BLaER1 treated with 17β-estradiol and CSF1 and Interleukin-3, amounts not matched to agents 10 nM and 100 nM (cell line): ENCODE measurements around the gene PLCZ1.

Experiments
- H3K27ac ChIP-seq, 11 experiments: shearing (Covaris generic); formaldehyde crosslinking; 2 replicates each; pipeline ENCODE4 v1.8.1; 2022
- H3K27me3 ChIP-seq, 11 experiments: shearing (Covaris generic); formaldehyde crosslinking; 2 replicates each; pipeline ENCODE4 v1.8.1; 2022
- H3K36me3 ChIP-seq, 11 experiments: shearing (Covaris generic); formaldehyde crosslinking; 2 replicates each; pipeline ENCODE4 v1.8.1; 2022
- H3K4me1 ChIP-seq, 10 experiments: shearing (Covaris generic); formaldehyde crosslinking; 2 replicates each; pipeline ENCODE4 v1.8.1; 2022
- H3K4me2 ChIP-seq, 11 experiments: shearing (Covaris generic); formaldehyde crosslinking; 2 replicates each; pipeline ENCODE4 v1.8.1; 2022
- H3K4me3 ChIP-seq, 10 experiments: shearing (Covaris generic); formaldehyde crosslinking; 2 replicates each; pipeline ENCODE4 v1.8.1; 2022
- H3K9ac ChIP-seq, 11 experiments: shearing (Covaris generic); formaldehyde crosslinking; 2 replicates each; pipeline ENCODE4 v1.8.1; 2022
- H3K9me3 ChIP-seq, 11 experiments: shearing (Covaris generic); formaldehyde crosslinking; replicated peaks in 1 of 11; 2 replicates each; pipeline ENCODE4 v1.8.1; 2022
- H4K20me1 ChIP-seq, 11 experiments: shearing (Covaris generic); formaldehyde crosslinking; 2 replicates each; pipeline ENCODE4 v1.8.1; 2022
- Cebpa-rat ChIP-seq, 11 experiments: shearing (Covaris generic); IDR thresholded peaks; 2 replicates each; pipeline ENCODE4 v1.8.1; 2022

PLCZ1 gene

DNA sequence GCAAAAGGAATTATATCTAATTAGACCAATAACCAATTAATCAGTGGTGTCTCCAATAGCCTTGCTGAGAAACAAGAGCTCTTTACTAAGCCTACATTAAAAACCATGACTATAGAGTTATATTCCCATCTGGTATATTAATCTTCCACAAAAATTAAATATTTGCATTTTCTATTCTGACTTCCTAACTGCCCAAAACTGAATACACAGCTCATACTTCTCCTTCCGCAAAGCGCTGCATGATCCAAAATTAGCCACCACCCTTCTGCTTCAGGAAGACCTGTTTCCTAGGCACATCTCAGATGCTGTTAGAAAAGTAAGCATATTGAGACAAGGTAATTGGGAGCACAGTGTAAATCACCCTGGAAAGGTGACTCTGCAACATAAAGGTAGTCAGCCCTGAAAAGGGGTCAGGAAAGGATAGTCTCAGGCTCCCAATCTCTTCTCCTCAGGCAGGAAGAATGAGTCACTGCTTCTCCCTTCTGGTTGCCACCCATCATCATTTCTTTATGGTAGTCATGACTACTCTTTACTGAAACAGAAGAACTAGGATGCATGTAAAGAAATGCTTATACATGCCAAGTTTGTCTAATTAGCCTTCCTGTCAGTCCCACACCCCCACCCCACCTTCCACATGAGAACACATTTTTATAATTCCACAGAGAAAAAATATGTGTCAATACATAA, 54.3 kb downstream of the PLCZ1 start:
- Histone ChIP-seq H3K27ac (no peak overlapping the region; a peak in 1 of 22 replicates), H3K4me2 (peak overlapping the region in 2 of 11 experiments; percentile 43 to 44; a peak in 4 of 22 replicates), H3K9me3 (no peaks in the 10 kb centered on the region), H3K4me3 (no peak overlapping the region), H3K4me1 (peaks cover 0 to 11% (median 0%) of the 10 kb centered on the region in 10 experiments; a peak in 4 of 20 replicates), H3K36me3 (no peaks in the 10 kb centered on the region), H3K9ac (no peak overlapping the region), H3K27me3 (no peaks in the 10 kb centered on the region), H4K20me1 (no peaks in the 10 kb centered on the region)
- no peak for TF ChIP-seq Cebpa-rat (IDR thresholded peaks at IDR 0.05)

DNA sequence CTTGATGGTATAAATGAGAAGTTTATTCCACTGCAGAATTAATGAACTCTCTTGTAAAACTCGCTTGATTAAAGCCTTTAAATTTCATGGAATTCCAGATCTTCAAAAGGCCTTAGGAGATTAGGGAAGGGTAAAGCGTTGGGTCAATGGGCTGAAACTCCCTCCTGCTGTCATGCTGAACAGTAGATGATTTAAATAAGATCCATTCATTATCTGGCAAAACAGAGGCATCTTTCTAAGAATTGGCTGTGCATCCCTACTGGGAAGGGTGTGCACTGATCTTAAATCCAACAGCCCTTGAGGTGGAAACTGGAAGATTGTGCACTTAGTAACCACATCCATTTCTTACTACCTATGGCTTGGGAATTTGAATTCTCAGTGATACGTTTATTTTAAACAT, 56.0 kb downstream of the PLCZ1 start:
- Histone ChIP-seq H3K36me3 (no peaks in the 10 kb centered on the region), H3K27ac (no peak overlapping the region), H3K4me3 (no peak overlapping the region), H3K4me2 (no peak overlapping the region), H3K9me3 (no peaks in the 10 kb centered on the region), H3K9ac (no peak overlapping the region), H4K20me1 (no peaks in the 10 kb centered on the region), H3K27me3 (no peaks in the 10 kb centered on the region), H3K4me1 (peaks cover 0 to 11% (median 0%) of the 10 kb centered on the region in 10 experiments; a peak in 4 of 20 replicates)
- TF ChIP-seq Cebpa-rat (IDR thresholded peaks at IDR 0.05): no peak

DNA sequence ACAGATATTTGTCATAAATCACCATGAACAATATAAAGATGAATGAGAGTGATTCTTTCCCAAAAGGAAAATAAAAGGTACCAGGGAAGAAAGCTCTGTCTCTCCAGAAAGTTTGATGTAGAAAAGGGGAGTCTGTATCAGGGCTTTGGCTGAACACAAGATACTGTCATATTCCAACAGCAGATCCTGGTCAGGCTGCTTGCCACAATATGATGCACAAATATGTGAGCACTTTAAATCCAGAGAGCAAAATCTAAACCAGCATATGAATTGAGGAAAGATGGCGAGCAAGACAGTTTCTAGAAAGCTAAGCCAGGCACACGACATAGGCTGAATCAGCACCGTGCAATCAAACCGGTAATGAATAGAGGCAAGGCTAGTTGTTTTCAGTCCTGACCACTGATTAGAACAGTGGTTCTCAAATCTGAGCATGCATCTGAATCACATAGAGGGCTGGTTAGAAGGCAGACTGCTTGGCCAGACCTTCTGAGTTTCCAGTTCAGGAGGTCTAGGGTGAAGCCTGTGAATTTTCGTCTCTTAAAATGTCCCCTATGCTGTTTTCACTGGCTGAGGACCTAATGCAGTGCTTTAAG, 60.7 kb downstream of the PLCZ1 start:
- Histone ChIP-seq H4K20me1 (no peaks in the 10 kb centered on the region), H3K4me2 (no peak overlapping the region), H3K4me1 (no peaks in the 10 kb centered on the region), H3K9me3 (no peaks in the 10 kb centered on the region), H3K27me3 (no peaks in the 10 kb centered on the region), H3K27ac (no peak overlapping the region), H3K36me3 (no peaks in the 10 kb centered on the region), H3K9ac (no peak overlapping the region), H3K4me3 (no peak overlapping the region)
- TF ChIP-seq Cebpa-rat (IDR thresholded peaks at IDR 0.05): no peak

DNA sequence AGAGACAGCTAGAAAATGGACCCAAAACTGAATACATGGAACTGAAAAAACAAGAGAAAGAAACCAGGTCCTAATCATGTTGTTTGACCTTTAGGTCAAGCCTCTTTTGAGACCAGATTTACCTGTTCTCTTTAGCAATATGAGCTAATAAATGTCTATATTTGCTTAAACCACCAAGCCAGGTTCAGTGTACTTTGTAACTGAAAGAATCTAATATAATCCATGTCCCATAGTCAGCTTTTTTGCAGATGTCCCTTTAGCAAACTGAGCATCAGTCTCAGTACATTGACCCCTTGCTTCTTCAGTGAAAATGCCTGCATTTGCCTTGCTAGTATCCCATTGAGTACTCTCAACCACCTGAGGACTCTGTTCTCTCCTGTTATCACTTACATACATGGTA, 61.7 kb downstream of the PLCZ1 start:
- Histone ChIP-seq H3K27ac (no peak overlapping the region), H4K20me1 (no peaks in the 10 kb centered on the region), H3K4me1 (no peaks in the 10 kb centered on the region), H3K4me2 (no peak overlapping the region), H3K27me3 (no peaks in the 10 kb centered on the region), H3K9me3 (no peaks in the 10 kb centered on the region), H3K9ac (no peak overlapping the region), H3K36me3 (no peaks in the 10 kb centered on the region), H3K4me3 (no peak overlapping the region)
- no peak for TF ChIP-seq Cebpa-rat (IDR thresholded peaks at IDR 0.05)

DNA sequence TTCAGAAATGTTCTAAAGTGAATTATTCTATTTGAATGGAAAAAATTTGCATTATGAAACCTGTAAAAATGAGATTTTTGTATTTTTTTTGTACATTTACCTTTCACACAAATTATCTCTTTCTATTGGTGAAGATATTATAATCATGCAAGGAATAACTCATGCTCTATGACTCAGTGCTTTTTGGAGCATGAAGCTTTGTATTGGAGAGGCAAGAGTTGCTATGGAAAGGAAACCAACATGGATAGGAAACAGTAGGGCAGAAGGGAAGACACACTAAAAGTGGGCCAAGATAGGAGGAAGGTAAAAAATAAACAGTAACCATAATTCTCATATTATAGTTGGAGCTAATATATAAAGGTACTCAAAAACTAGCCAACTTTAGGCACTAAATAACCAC, 79.0 kb downstream of the PLCZ1 start:
- no peaks in the 10 kb centered on the region for H3K27me3 ChIP-seq
- no peak overlapping the region for H3K9ac ChIP-seq
- no peak overlapping the region for H3K4me3 ChIP-seq
- H4K20me1 ChIP-seq: no peaks in the 10 kb centered on the region
- TF ChIP-seq Cebpa-rat (IDR thresholded peaks at IDR 0.05): no peak
- H3K9me3 ChIP-seq: peaks cover 0 to 21% (median 0%) of the 10 kb centered on the region in 11 experiments; a peak in 4 of 22 replicates
- no peak overlapping the region for H3K27ac ChIP-seq
- H3K4me1 ChIP-seq: peaks cover 0 to 7% (median 5%) of the 10 kb centered on the region in 10 experiments; a peak in 7 of 20 replicates
- H3K36me3 ChIP-seq: no peaks in the 10 kb centered on the region
- H3K4me2 ChIP-seq: no peak overlapping the region

DNA sequence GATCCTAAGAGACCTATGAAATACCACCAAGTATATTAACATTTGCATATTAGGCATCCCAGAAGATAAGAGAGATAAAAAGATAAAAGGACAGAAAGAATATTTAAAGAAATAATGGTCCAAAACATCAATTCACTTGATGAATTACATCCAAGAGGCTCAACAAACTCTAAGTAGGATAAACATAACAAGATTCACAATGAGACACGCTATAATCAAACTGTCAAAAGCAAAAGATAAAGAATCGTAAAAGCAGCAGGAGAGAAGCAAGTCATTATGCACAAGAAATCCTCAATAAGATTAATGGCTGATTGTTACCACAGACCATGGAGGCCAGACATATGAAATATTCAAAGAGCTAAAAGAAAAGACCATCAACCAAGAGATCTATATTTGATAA, 79.6 kb downstream of the PLCZ1 start:
- no peak overlapping the region for H3K4me3 ChIP-seq
- no peak overlapping the region for H3K9ac ChIP-seq
- H3K27ac ChIP-seq: no peak overlapping the region
- no peaks in the 10 kb centered on the region for H3K36me3 ChIP-seq
- peaks cover 0 to 7% (median 5%) of the 10 kb centered on the region in 10 experiments; a peak in 7 of 20 replicates for H3K4me1 ChIP-seq
- H4K20me1 ChIP-seq: no peaks in the 10 kb centered on the region
- H3K9me3 ChIP-seq: peaks cover 0 to 21% (median 0%) of the 10 kb centered on the region in 11 experiments; a peak in 4 of 22 replicates
- H3K4me2 ChIP-seq: no peak overlapping the region
- no peaks in the 10 kb centered on the region for H3K27me3 ChIP-seq
- no peak for TF ChIP-seq Cebpa-rat (IDR thresholded peaks at IDR 0.05)

DNA sequence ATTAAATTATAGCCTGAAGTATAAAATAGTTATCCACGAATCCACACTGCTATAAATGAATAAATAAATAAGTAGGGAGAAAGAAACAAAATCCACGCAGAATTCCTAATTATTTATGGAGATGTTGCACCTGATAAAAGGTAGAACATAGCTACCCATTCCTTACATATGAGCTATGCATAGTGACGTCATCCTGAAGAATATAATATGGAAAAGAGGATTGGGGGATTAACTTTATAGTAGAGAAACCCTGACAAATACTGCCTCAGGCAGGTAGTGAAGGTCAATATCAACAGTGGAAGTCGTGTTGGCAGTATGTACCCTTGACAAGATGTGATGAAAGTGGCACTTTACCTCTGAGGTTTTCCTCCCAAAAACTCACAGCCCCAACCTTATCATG, 82.5 kb downstream of the PLCZ1 start:
- peaks cover 0 to 5% (median 3%) of the 10 kb centered on the region in 10 experiments; a peak in 7 of 20 replicates for H3K4me1 ChIP-seq
- TF ChIP-seq Cebpa-rat (IDR thresholded peaks at IDR 0.05): no peak
- H4K20me1 ChIP-seq: no peaks in the 10 kb centered on the region
- H3K27ac ChIP-seq: no peak overlapping the region
- no peaks in the 10 kb centered on the region for H3K27me3 ChIP-seq
- no peak overlapping the region for H3K4me2 ChIP-seq
- no peaks in the 10 kb centered on the region for H3K36me3 ChIP-seq
- H3K9ac ChIP-seq: no peak overlapping the region
- H3K4me3 ChIP-seq: no peak overlapping the region
- peaks cover 0 to 12% (median 0%) of the 10 kb centered on the region in 11 experiments; a peak in 3 of 22 replicates for H3K9me3 ChIP-seq

DNA sequence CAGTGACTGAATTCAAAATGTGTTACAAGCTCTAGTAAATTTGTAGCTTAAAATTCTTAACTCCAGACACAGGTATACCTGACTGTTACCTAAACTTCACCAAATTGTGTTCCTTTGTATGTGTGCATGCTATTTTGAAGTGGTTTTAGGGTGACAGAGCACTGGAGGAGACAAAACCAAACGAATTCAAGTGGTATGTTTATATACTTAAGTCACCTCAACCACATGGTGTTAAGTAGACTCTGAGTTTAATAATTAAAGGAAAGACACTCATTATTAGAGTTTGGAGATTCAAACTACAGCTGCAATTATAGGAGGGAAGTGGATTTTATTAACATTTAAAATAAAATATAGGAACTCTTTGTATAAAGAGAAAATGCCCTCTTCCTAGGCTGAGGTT, 84.3 kb downstream of the PLCZ1 start:
- no peak overlapping the region for H3K4me2 ChIP-seq
- TF ChIP-seq Cebpa-rat (IDR thresholded peaks at IDR 0.05): no peak
- H3K27me3 ChIP-seq: no peaks in the 10 kb centered on the region
- no peak overlapping the region for H3K27ac ChIP-seq
- no peak overlapping the region for H3K9ac ChIP-seq
- peaks cover 0 to 12% (median 0%) of the 10 kb centered on the region in 11 experiments; a peak in 3 of 22 replicates for H3K9me3 ChIP-seq
- no peak overlapping the region for H3K4me3 ChIP-seq
- H4K20me1 ChIP-seq: no peaks in the 10 kb centered on the region
- no peaks in the 10 kb centered on the region for H3K4me1 ChIP-seq
- no peaks in the 10 kb centered on the region for H3K36me3 ChIP-seq

DNA sequence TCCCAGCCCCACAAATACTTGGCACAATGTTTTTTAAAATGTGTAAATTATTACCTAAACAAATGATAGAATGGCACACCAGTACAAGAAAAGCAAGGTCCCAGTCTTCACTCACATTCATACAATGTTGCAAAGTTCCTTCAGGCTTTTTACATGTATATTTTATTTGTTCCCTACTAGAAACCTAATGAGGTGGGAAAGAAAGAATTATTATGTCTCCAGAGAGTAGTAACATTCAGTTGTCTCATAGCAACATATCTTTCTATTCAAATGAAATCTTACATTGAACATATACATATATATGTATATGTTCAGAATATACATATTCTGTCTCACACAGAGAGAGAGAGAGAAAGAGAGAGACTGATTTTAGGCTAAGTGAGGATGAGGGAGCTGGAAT, 85.2 kb downstream of the PLCZ1 start:
- Histone ChIP-seq H3K27me3 (no peaks in the 10 kb centered on the region), H3K4me3 (no peak overlapping the region), H3K27ac (no peak overlapping the region), H4K20me1 (no peaks in the 10 kb centered on the region), H3K9me3 (peaks cover 0 to 5% (median 0%) of the 10 kb centered on the region in 11 experiments; a peak in 3 of 22 replicates), H3K36me3 (no peaks in the 10 kb centered on the region), H3K4me1 (no peaks in the 10 kb centered on the region), H3K4me2 (no peak overlapping the region), H3K9ac (no peak overlapping the region)
- TF ChIP-seq Cebpa-rat (IDR thresholded peaks at IDR 0.05): no peak

DNA sequence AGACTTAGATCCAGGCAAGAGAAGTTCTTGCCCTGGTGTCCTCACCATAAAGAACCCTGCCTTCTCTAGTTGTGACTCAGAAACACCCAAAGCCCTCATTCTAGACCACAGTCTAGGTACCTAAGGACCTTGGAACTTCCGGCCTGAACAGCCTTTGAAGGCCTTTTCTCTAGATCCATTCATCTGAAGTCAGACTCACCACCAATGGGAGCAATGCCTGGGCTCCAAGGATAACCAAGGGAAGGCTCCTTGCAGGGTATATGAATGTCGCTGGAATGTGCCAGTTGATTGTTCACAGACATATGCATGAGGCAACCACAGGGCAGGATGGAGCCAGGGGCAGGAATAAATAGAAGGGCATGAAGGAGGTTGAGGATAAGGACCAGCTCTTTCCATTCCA, 86.3 kb downstream of the PLCZ1 start:
- Histone ChIP-seq H3K27me3 (no peaks in the 10 kb centered on the region), H3K27ac (no peak overlapping the region), H3K4me1 (no peaks in the 10 kb centered on the region), H3K36me3 (no peaks in the 10 kb centered on the region), H3K9ac (no peak overlapping the region), H4K20me1 (no peaks in the 10 kb centered on the region), H3K9me3 (no peaks in the 10 kb centered on the region), H3K4me2 (no peak overlapping the region), H3K4me3 (no peak overlapping the region)
- TF ChIP-seq Cebpa-rat (IDR thresholded peaks at IDR 0.05): no peak
